HG03520 (cell line): ENCODE measurements around the gene OVOL1.
"Not testable (repeated sequence)": the region's sequence is repeated elsewhere in the genome, so short reads cannot be mapped to it uniquely, and the experiment has no call there.

Experiments used
- ATAC-seq: cut with Tn5 transposase; IDR thresholded peaks from one replicate; pipeline ENCODE4 v1.9.1; 2021; ENCODE audit warnings: mild to moderate bottlenecking, moderate library complexity; ENCODE audit not compliant: unreplicated experiment

OVOL1 gene

GRCh38 chr11:65786786-65787636, at the start of gene OVOL1:
Gene OVOL1 (plus strand): TSS chr11:65787063. CDS start chr11:65787374, 311 bp downstream.
- no peak for ATAC-seq

GRCh38 chr11:65739022-65739421, 47.8 kb upstream of the OVOL1 start:
- ATAC-seq = no peak

- no peak for ATAC-seq
These were observed 45.7 kb upstream of the OVOL1 start for GRCh38 chr11:65741185-65741584.

GRCh38 chr11:65742353-65742752, 44.5 kb upstream of the OVOL1 start:
- no peak for ATAC-seq

- no peak for ATAC-seq
These were observed 43.2 kb upstream of the OVOL1 start for GRCh38 chr11:65743681-65744025.

- ATAC-seq = no peak
These were observed 42.7 kb upstream of the OVOL1 start for GRCh38 chr11:65744026-65744698.

GRCh38 chr11:65744699-65745042, 42.2 kb upstream of the OVOL1 start:
- ATAC-seq = no peak

GRCh38 chr11:65745049-65745448, 41.8 kb upstream of the OVOL1 start:
- ATAC-seq = no peak

- ATAC-seq = not testable (repeated sequence)
These were observed 24.7 kb upstream of the OVOL1 start for GRCh38 chr11:65762169-65762568.

GRCh38 chr11:65762816-65763215, 24.0 kb upstream of the OVOL1 start:
- not testable (repeated sequence) for ATAC-seq

- ATAC-seq = no peak
These were observed 22.4 kb upstream of the OVOL1 start for GRCh38 chr11:65764434-65764833.

- ATAC-seq = no peak
These were observed 20.3 kb upstream of the OVOL1 start for GRCh38 chr11:65766535-65766934.

GRCh38 chr11:65767406-65767805, 19.5 kb upstream of the OVOL1 start:
- no peak for ATAC-seq

GRCh38 chr11:65767806-65768205, 19.1 kb upstream of the OVOL1 start:
- not testable (repeated sequence) for ATAC-seq

GRCh38 chr11:65770951-65771567, 15.8 kb upstream of the OVOL1 start:
- ATAC-seq = no peak

GRCh38 chr11:65771589-65772112, 15.2 kb upstream of the OVOL1 start:
- no peak for ATAC-seq

GRCh38 chr11:65773784-65774411, 13.0 kb upstream of the OVOL1 start:
- no peak for ATAC-seq

GRCh38 chr11:65774525-65775306, 12.1 kb upstream of the OVOL1 start:
- ATAC-seq = no peak

- no peak for ATAC-seq
These were observed 10.7 kb upstream of the OVOL1 start for GRCh38 chr11:65776196-65776595.

- no peak for ATAC-seq
These were observed 10.1 kb upstream of the OVOL1 start for GRCh38 chr11:65776710-65777141.
